ENCODE measurements around the gene DLG2.
"Not testable (repeated sequence)": the region's sequence is repeated elsewhere in the genome, so short reads cannot be mapped to it uniquely, and the experiment has no call there.

The DLG2 gene

GRCh38 chr11:85028329-85029101 lies 598.6 kb downstream of the DLG2 start:
- H3K27me3 Mint-ChIP-seq: no peaks in the 10 kb centered on the region
- H3K4me1 Mint-ChIP-seq: no peaks in the 10 kb centered on the region
- DNase-seq (ENCODE audit: low spot score in 2 of 2) (no peak), ATAC-seq (replicated peaks; ENCODE audit: extremely low read depth, poor library complexity, severe bottlenecking) (no peak)
- H3K4me3 Mint-ChIP-seq: no peak overlapping the region
- H3K27ac Mint-ChIP-seq (ENCODE audit: low read depth): no peak overlapping the region
- H3K36me3 Mint-ChIP-seq (ENCODE audit: insufficient read depth): no peaks in the 10 kb centered on the region
- no peaks in the 10 kb centered on the region for H3K9me3 Mint-ChIP-seq

GRCh38 chr11:85027346-85027745 lies 599.8 kb downstream of the DLG2 start:
- Mint-ChIP-seq H3K4me1 (no peaks in the 10 kb centered on the region), H3K27ac (ENCODE audit: low read depth) (no peak overlapping the region), H3K9me3 (no peaks in the 10 kb centered on the region), H3K4me3 (no peak overlapping the region), H3K36me3 (ENCODE audit: insufficient read depth) (no peaks in the 10 kb centered on the region), H3K27me3 (no peaks in the 10 kb centered on the region)
- no peak for DNase-seq (ENCODE audit: low spot score in 2 of 2)
- no peak for ATAC-seq (replicated peaks; ENCODE audit: extremely low read depth, poor library complexity, severe bottlenecking)

DNA sequence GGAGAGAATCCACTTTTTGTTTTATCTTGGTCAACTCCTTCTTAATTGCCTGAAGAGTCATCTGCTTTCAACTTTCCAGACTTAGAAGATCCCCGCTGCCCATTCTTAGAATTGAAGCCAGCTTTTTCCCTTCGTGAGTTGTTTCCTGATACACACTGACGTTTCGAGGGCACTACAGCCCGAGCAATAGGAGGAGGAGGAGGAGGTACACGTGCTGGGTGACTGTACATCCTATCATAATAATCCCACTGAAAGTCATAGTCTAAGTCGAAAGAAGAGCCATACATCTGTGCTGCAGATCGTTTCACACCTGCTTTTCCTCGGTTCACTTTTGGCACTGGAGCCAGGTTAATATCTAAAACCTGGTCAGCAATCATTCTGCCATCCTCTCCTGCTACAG lies 606.1 kb downstream of the DLG2 start:
- ATAC-seq (replicated peaks; ENCODE audit: extremely low read depth, poor library complexity, severe bottlenecking): no peak
- Mint-ChIP-seq H3K4me1 (no peaks in the 10 kb centered on the region), H3K36me3 (ENCODE audit: insufficient read depth) (peaks cover 3% of the 10 kb centered on the region), H3K27me3 (no peaks in the 10 kb centered on the region), H3K9me3 (peaks cover 12% of the 10 kb centered on the region), H3K27ac (ENCODE audit: low read depth) (no peak overlapping the region), H3K4me3 (no peak overlapping the region)
- DNase-seq (ENCODE audit: low spot score in 2 of 2): no peak

DNA sequence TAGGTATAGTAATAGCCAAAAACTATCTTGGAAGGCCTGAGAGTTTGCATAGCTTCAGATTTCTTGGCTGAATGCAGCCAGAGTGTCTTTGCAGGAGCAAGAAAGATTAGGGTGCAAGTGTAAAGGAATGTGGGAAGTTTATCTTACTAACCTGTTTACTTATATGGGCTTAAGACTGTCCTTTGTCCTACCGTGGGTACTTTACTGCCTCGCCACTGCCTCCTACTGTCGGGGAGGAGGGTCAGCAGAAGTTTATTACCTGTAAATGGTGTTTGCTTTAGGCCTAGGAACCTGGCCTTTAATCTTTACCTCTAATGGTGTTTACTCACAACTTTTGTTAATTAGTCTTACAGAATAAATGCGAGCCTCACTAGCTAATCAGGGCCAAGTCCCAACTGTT lies 633.8 kb downstream of the DLG2 start:
- peaks cover 47% of the 10 kb centered on the region for H3K9me3 Mint-ChIP-seq

GRCh38 chr11:84990141-84990540 lies 637.0 kb downstream of the DLG2 start:
- H3K27me3 Mint-ChIP-seq: no peaks in the 10 kb centered on the region
- peaks cover 47% of the 10 kb centered on the region for H3K9me3 Mint-ChIP-seq
- ATAC-seq (replicated peaks; ENCODE audit: extremely low read depth, poor library complexity, severe bottlenecking) (no peak), DNase-seq (ENCODE audit: low spot score in 2 of 2) (no peak)
- H3K27ac Mint-ChIP-seq (ENCODE audit: low read depth): no peak overlapping the region
- H3K36me3 Mint-ChIP-seq (ENCODE audit: insufficient read depth): no peaks in the 10 kb centered on the region
- H3K4me1 Mint-ChIP-seq: no peaks in the 10 kb centered on the region
- no peak overlapping the region for H3K4me3 Mint-ChIP-seq

More for the DNA sequence above, 633.8 kb downstream of the DLG2 start:
- no peaks in the 10 kb centered on the region for H3K27me3 Mint-ChIP-seq
- ATAC-seq (replicated peaks; ENCODE audit: extremely low read depth, poor library complexity, severe bottlenecking): no peak
- no peak overlapping the region for H3K27ac Mint-ChIP-seq (ENCODE audit: low read depth)
- H3K4me3 Mint-ChIP-seq: no peak overlapping the region
- no peak for DNase-seq (ENCODE audit: low spot score in 2 of 2)
- H3K4me1 Mint-ChIP-seq: no peaks in the 10 kb centered on the region
- H3K36me3 Mint-ChIP-seq (ENCODE audit: insufficient read depth): no peaks in the 10 kb centered on the region

GRCh38 chr11:84987686-84988187 lies 639.4 kb downstream of the DLG2 start:
- not testable (repeated sequence) for DNase-seq (ENCODE audit: low spot score in 2 of 2); H3K27ac Mint-ChIP-seq (ENCODE audit: low read depth); H3K4me3 Mint-ChIP-seq; ATAC-seq (replicated peaks; ENCODE audit: extremely low read depth, poor library complexity, severe bottlenecking); H3K27me3 Mint-ChIP-seq; H3K4me1 Mint-ChIP-seq; H3K36me3 Mint-ChIP-seq (ENCODE audit: insufficient read depth)
- peaks cover 46% of the 10 kb centered on the region for H3K9me3 Mint-ChIP-seq

DNA sequence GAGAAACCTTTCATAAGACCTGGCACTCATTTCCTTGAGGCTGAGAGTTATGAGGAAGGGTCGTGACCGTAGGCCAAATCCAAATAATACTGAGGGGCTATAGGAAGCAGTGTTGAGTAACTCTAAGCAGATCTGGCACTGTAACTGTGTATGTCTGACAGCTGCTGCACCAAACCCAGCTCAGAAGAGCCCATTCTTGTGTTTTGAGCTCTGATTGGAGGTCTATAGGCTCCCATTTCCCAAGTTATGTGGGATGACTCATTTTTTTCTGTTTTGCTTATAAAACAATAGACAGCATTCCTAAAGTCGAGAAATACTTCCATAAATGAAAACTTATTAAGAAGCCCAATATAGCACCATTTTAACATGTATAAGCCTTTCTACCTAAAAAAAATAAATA lies 645.8 kb downstream of the DLG2 start:
- DNase-seq (ENCODE audit: low spot score in 2 of 2) (no peak), ATAC-seq (replicated peaks; ENCODE audit: extremely low read depth, poor library complexity, severe bottlenecking) (no peak)
- Mint-ChIP-seq H3K9me3 (peaks cover 42% of the 10 kb centered on the region), H3K36me3 (ENCODE audit: insufficient read depth) (no peaks in the 10 kb centered on the region), H3K4me3 (no peak overlapping the region), H3K4me1 (no peaks in the 10 kb centered on the region), H3K27me3 (no peaks in the 10 kb centered on the region), H3K27ac (ENCODE audit: low read depth) (no peak overlapping the region)

- Mint-ChIP-seq H3K4me1 (no peaks in the 10 kb centered on the region), H3K4me3 (no peak overlapping the region), H3K27me3 (no peaks in the 10 kb centered on the region), H3K36me3 (ENCODE audit: insufficient read depth) (no peaks in the 10 kb centered on the region), H3K9me3 (peaks cover 19% of the 10 kb centered on the region), H3K27ac (ENCODE audit: low read depth) (no peak overlapping the region)
- DNase-seq (ENCODE audit: low spot score in 2 of 2) (no peak), ATAC-seq (replicated peaks; ENCODE audit: extremely low read depth, poor library complexity, severe bottlenecking) (no peak)
Measured at GRCh38 chr11:84969103-84969502, 658.0 kb downstream of the DLG2 start.

- DNase-seq (ENCODE audit: low spot score in 2 of 2): no peak
- H3K36me3 Mint-ChIP-seq (ENCODE audit: insufficient read depth): no peaks in the 10 kb centered on the region
- H3K4me3 Mint-ChIP-seq: no peak overlapping the region
- H3K9me3 Mint-ChIP-seq: peaks cover 26% of the 10 kb centered on the region
- H3K4me1 Mint-ChIP-seq: no peaks in the 10 kb centered on the region
- no peak overlapping the region for H3K27ac Mint-ChIP-seq (ENCODE audit: low read depth)
- no peak for ATAC-seq (replicated peaks; ENCODE audit: extremely low read depth, poor library complexity, severe bottlenecking)
- no peaks in the 10 kb centered on the region for H3K27me3 Mint-ChIP-seq
Measured at GRCh38 chr11:84965484-84965883, 661.7 kb downstream of the DLG2 start.

DNA sequence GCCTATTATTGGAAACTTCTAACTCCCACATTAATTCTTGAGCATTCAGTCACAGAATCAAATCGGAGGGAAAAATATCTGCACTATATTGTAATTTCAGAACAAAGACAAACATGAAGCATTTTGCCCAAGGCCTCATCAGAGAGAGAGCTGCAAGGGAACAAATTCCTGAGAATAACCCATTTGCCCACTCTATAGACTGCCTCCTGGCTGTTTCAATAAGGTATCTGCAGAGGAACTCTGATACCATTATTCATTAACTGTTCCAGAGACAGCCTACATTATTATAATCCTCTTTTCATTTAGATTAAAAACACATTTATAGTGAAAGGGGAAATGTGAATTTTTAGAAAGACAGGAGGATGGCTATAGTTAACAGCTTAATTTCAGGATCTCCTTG lies 663.9 kb downstream of the DLG2 start:
- peaks cover 16% of the 10 kb centered on the region for H3K9me3 Mint-ChIP-seq
- ATAC-seq (replicated peaks; ENCODE audit: extremely low read depth, poor library complexity, severe bottlenecking) (no peak), DNase-seq (ENCODE audit: low spot score in 2 of 2) (no peak)
- H3K4me1 Mint-ChIP-seq: no peaks in the 10 kb centered on the region
- H3K27ac Mint-ChIP-seq (ENCODE audit: low read depth): no peak overlapping the region
- H3K4me3 Mint-ChIP-seq: no peak overlapping the region
- no peaks in the 10 kb centered on the region for H3K27me3 Mint-ChIP-seq
- no peaks in the 10 kb centered on the region for H3K36me3 Mint-ChIP-seq (ENCODE audit: insufficient read depth)

DNA sequence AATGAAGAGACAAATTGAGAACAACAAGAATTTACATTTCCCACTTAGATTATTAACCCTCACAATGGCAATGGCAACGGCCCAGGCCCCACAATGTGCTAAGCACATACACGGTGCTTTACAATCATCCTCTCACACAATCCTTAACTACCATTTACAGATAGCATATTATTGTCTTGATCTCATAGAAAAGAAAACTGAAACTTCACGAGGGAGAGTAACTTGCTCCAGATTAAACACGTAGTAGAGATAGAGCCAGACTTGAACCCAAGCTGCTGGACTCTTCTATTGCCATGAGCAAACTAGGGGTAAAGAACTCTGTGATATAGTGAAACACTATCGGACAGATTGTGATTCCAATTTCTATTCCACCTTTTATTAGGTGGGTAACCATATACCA lies 665.1 kb downstream of the DLG2 start:
- H3K9me3 Mint-ChIP-seq: peaks cover 22% of the 10 kb centered on the region
- H3K4me3 Mint-ChIP-seq: no peak overlapping the region
- no peak overlapping the region for H3K27ac Mint-ChIP-seq (ENCODE audit: low read depth)
- no peaks in the 10 kb centered on the region for H3K36me3 Mint-ChIP-seq (ENCODE audit: insufficient read depth)
- ATAC-seq (replicated peaks; ENCODE audit: extremely low read depth, poor library complexity, severe bottlenecking) (no peak), DNase-seq (ENCODE audit: low spot score in 2 of 2) (no peak)
- no peaks in the 10 kb centered on the region for H3K27me3 Mint-ChIP-seq
- H3K4me1 Mint-ChIP-seq: no peaks in the 10 kb centered on the region

DNA sequence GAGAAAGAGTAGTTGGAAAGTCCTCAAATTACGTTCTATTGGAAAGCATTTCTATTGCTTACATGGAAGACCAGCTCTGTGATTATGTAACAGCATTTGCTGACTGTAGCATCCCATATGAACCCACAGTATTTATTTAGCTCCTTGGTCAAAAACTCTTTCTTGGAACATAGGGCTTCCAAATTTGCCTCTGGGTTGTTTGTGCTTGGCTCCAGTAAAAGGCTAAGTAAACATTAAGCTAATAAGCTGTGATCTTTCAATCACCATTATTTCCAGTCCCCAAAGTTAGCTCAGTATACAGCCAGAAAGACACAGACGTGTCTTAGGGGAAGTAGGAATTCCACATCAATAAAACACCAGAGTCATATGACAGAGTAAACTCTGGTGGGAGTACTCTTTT lies 668.8 kb downstream of the DLG2 start:
- no peak for DNase-seq (ENCODE audit: low spot score in 2 of 2)
- ATAC-seq (replicated peaks; ENCODE audit: extremely low read depth, poor library complexity, severe bottlenecking): no peak
- Mint-ChIP-seq H3K4me1 (no peaks in the 10 kb centered on the region), H3K27me3 (no peaks in the 10 kb centered on the region), H3K4me3 (no peak overlapping the region), H3K9me3 (peaks cover 19% of the 10 kb centered on the region), H3K36me3 (ENCODE audit: insufficient read depth) (no peaks in the 10 kb centered on the region), H3K27ac (ENCODE audit: low read depth) (no peak overlapping the region)

- Mint-ChIP-seq H3K9me3 (peaks cover 21% of the 10 kb centered on the region), H3K27me3 (no peaks in the 10 kb centered on the region), H3K4me3 (no peak overlapping the region), H3K36me3 (ENCODE audit: insufficient read depth) (no peaks in the 10 kb centered on the region), H3K4me1 (no peaks in the 10 kb centered on the region), H3K27ac (ENCODE audit: low read depth) (no peak overlapping the region)
- no peak for DNase-seq (ENCODE audit: low spot score in 2 of 2)
- no peak for ATAC-seq (replicated peaks; ENCODE audit: extremely low read depth, poor library complexity, severe bottlenecking)
Measured at GRCh38 chr11:84950569-84951270, 676.4 kb downstream of the DLG2 start.
